IMR-90 (cell line): ENCODE results near the gene PPP6C. TPM values are rescaled to one million over a fixed set of nuclear protein-coding genes. Genes with fewer than 3 reads are reported as not detected.

Experiments
- ATAC-seq: fragments of 200-7000 bp; cut with Tn5 transposase; 2 replicates; pipeline ENCODE4 v1.9.1; 2020; ENCODE audit warnings: low read depth, mild to moderate bottlenecking, moderate library complexity
- BruUV-seq: library from RNA; stranded (reverse); fragments of 400-500 nt; replicated peaks from 2 replicates; lab custom pipeline; 2021; lab: Mats Ljungman, UMichigan
- CTCF ChIA-PET: fragments of 300-600 bp; formaldehyde crosslinking; extraction: SDS; loops from one replicate; lab custom pipeline; 2021; ENCODE audit warnings: antibody characterized with exemption; lab: Yijun Ruan, JAX
- POLR2A ChIA-PET: fragments of 300-600 bp; sonication (Branson Sonifier 250); formaldehyde crosslinking; loops from one replicate; lab custom pipeline; 2022; ENCODE audit warnings: antibody characterized with exemption; ENCODE audit not compliant: unreplicated experiment; lab: Charles Lee
- DNase-seq: peaks from one replicate; pipeline ENCODE4 v3.0.0; 2013
- H2AFZ ChIP-seq: replicated peaks from 2 replicates; pipeline ENCODE3; 2013; ENCODE audit warnings: low read length, mild to moderate bottlenecking; ENCODE audit not compliant: poor library complexity
- H2AK5ac ChIP-seq: 2 replicates; pipeline ENCODE4 v1.6.1; 2013; ENCODE audit warnings: low read depth, low read length, inconsistent platforms
- H2AK9ac ChIP-seq: replicated peaks from 2 replicates; pipeline ENCODE3; 2013; ENCODE audit warnings: mild to moderate bottlenecking, low read depth, low read length, moderate library complexity; ENCODE audit not compliant: poor library complexity
- H2BK120ac ChIP-seq: 2 replicates; pipeline ENCODE4 v1.6.1; 2013; ENCODE audit warnings: low read depth, low read length, inconsistent platforms
- H2BK15ac ChIP-seq: 3 replicates; pipeline ENCODE4 v1.6.1; 2013; ENCODE audit warnings: low read depth, low read length, inconsistent platforms
- H2BK20ac ChIP-seq: 2 replicates; pipeline ENCODE4 v1.6.1; 2013; ENCODE audit warnings: low read depth, mild to moderate bottlenecking, inconsistent platforms, low read length, moderate library complexity
- H2BK5ac ChIP-seq: 2 replicates; pipeline ENCODE4 v1.6.1; 2013; ENCODE audit warnings: mild to moderate bottlenecking, low read depth, low read length, inconsistent platforms; ENCODE audit not compliant: poor library complexity, severe bottlenecking
- H3K14ac ChIP-seq: replicated peaks from 2 replicates; pipeline ENCODE4 v1.6.1; 2013; ENCODE audit warnings: low read depth, low read length, inconsistent platforms
- H3K18ac ChIP-seq: 2 replicates; pipeline ENCODE4 v1.6.1; 2013; ENCODE audit warnings: low read depth, low read length, control low read depth
- H3K23ac ChIP-seq: 2 replicates; pipeline ENCODE4 v1.6.1; 2013; ENCODE audit warnings: low read depth, low read length, inconsistent platforms
- H3K27ac ChIP-seq: 2 replicates; pipeline ENCODE4 v1.5.1; 2013; ENCODE audit warnings: mild to moderate bottlenecking, control low read depth, low read length; ENCODE audit not compliant: insufficient read depth
- H3K27me3 ChIP-seq: 2 replicates; pipeline ENCODE4 v1.6.1; 2013; ENCODE audit warnings: low read length; ENCODE audit not compliant: control insufficient read depth, insufficient read depth
- H3K36me3 ChIP-seq: 2 replicates; pipeline ENCODE4 v1.6.1; 2013; ENCODE audit warnings: low read length, mixed read lengths; ENCODE audit not compliant: control insufficient read depth, insufficient read depth
- H3K4ac ChIP-seq: 2 replicates; pipeline ENCODE4 v1.6.1; 2013; ENCODE audit warnings: low read depth, low read length, inconsistent platforms
- H3K4me1 ChIP-seq: 2 replicates; pipeline ENCODE4 v1.6.1; 2013; ENCODE audit warnings: low read length, mixed read lengths; ENCODE audit not compliant: control insufficient read depth, insufficient read depth
- H3K4me2 ChIP-seq: 2 replicates; pipeline ENCODE4 v1.6.1; 2013; ENCODE audit warnings: low read depth, mild to moderate bottlenecking, control low read depth, low read length, moderate library complexity
- H3K4me3 ChIP-seq: 2 replicates; pipeline ENCODE4 v1.5.1; 2013; ENCODE audit warnings: low read depth, mild to moderate bottlenecking, control low read depth, low read length, moderate library complexity; ENCODE audit not compliant: insufficient read depth
- H3K56ac ChIP-seq: 2 replicates; pipeline ENCODE4 v1.6.1; 2013; ENCODE audit warnings: low read length, inconsistent platforms; ENCODE audit not compliant: insufficient read depth; ENCODE audit errors: extremely low read depth
- H3K79me1 ChIP-seq, 2 experiments: 2 replicates each; pipeline ENCODE4 v1.6.1; 2013; ENCODE audit warnings: low read length in 2 of 2, inconsistent platforms in 1 of 2, low read depth in 1 of 2
- H3K9ac ChIP-seq: 2 replicates; pipeline ENCODE4 v1.6.1; 2013; ENCODE audit warnings: low read depth, low read length, control low read depth
- H3K9me1 ChIP-seq: 2 replicates; pipeline ENCODE4 v1.6.1; 2013; ENCODE audit warnings: low read length, inconsistent platforms; ENCODE audit not compliant: insufficient read depth
- H3K9me3 ChIP-seq: 2 replicates; pipeline ENCODE4 v1.6.1; 2013; ENCODE audit warnings: low read length; ENCODE audit not compliant: control insufficient read depth, insufficient read depth
- H4K20me1 ChIP-seq: 2 replicates; pipeline ENCODE4 v1.6.1; 2013; ENCODE audit warnings: low read length, inconsistent platforms; ENCODE audit not compliant: insufficient read depth
- H4K5ac ChIP-seq: 2 replicates; pipeline ENCODE4 v1.6.1; 2013; ENCODE audit warnings: mild to moderate bottlenecking, low read depth, low read length, control low read depth
- H4K8ac ChIP-seq, 2 experiments: 2 replicates each; pipeline ENCODE4 v1.6.1; 2013; ENCODE audit warnings: low read depth in 2 of 2, low read length in 2 of 2, control low read depth in 1 of 2, inconsistent platforms in 1 of 2
- H4K91ac ChIP-seq: 2 replicates; pipeline ENCODE4 v1.6.1; 2013; ENCODE audit warnings: low read depth, low read length, inconsistent platforms; ENCODE audit not compliant: insufficient read depth
- CEBPB ChIP-seq: IDR thresholded peaks from 2 replicates; pipeline ENCODE4 v1.6.1; 2012; ENCODE audit warnings: low read depth, low read length, improper control_type of control experiment
- CHD1 ChIP-seq: IDR thresholded peaks from 2 replicates; pipeline ENCODE4 v1.6.1; 2012; ENCODE audit warnings: low read depth, low read length, improper control_type of control experiment
- ELK1 ChIP-seq: fragments of 150-350 bp; IDR thresholded peaks from 2 replicates; pipeline ENCODE4 v1.6.1; 2016; ENCODE audit warnings: low read depth, mild to moderate bottlenecking, low read length, moderate library complexity, borderline replicate concordance
- POLR2A ChIP-seq: IDR thresholded peaks from 2 replicates; pipeline ENCODE4 v1.6.1; 2012; ENCODE audit warnings: mild to moderate bottlenecking, low read depth, low read length
- RCOR1 ChIP-seq: IDR thresholded peaks from 2 replicates; pipeline ENCODE4 v1.6.1; 2012; ENCODE audit warnings: mild to moderate bottlenecking, low read length, improper control_type of control experiment; ENCODE audit not compliant: insufficient replicate concordance
- USF2 ChIP-seq: fragments of 150-350 bp; IDR thresholded peaks from 2 replicates; pipeline ENCODE4 v1.6.1; 2017; ENCODE audit warnings: mild to moderate bottlenecking, antibody characterized with exemption, low read length, low read depth
- WGBS, 2 experiments: methylation state at CpG; one replicate each; pipeline versions ENCODE4 v1.1.5 to v1.1.7; 2013; ENCODE audit warnings: missing lambda C conversion rate in 2 of 2; ENCODE audit not compliant: insufficient read length in 1 of 2; ENCODE audit errors: extremely low coverage in 2 of 2; 5-methylcytosine and 5-hydroxymethylcytosine counted together
- dilution Hi-C: fragments of 300-500 bp; cut with HindIII; formaldehyde crosslinking; loops from one replicate; pipeline ENCODE4 v1.14.3; 2018; ENCODE audit warnings: low sequenced_read_pairs; ENCODE audit not compliant: unreplicated experiment
- in situ Hi-C: fragments of 300-500 bp; cut with MboI; formaldehyde crosslinking; loops from 3 replicates; pipeline ENCODE4 v1.14.3; 2019; ENCODE audit warnings: low sequenced_read_pairs, inconsistent platforms, mixed read lengths
- intact Hi-C: fragments of 100-400 bp; cut with micrococcal nuclease; formaldehyde crosslinking; loops from 2 replicates; pipeline ENCODE4 v1.10.0; 2022
- polyA plus RNA-seq, 3 experiments: library from polyadenylated mRNA; depleted of rRNA; stranded (reverse); fragments of >200 nt; gene quantifications; 2 replicates each; pipeline ENCODE4 v1.2.3, GENCODE V29; 2012; ENCODE audit warnings: low replicate concordance in 1 of 3
- total RNA-seq: library from RNA; depleted of rRNA; stranded (reverse); fragments of >200 nt; gene quantifications from 2 replicates; pipeline ENCODE4 v1.2.3, GENCODE V29; 2012

PPP6C gene
- total and polyA plus RNA-seq, 2 of the 4 experiments (the other 2 are of a cell fraction), result 14.5 to 15.4 TPM

- H2AK9ac ChIP-seq, result no peak overlapping the region
- peaks cover 10% of the 10 kb centered on the region for H3K4me1 ChIP-seq
- dilution Hi-C loops, result no loop called here
- peak overlapping the region; percentile 14 for H3K4me2 ChIP-seq
- ChIA-PET POLR2A (no interaction called here), CTCF (interaction anchor here (0.8 kb wide), 1 partner anchor 18 kb away, joined by 3 read pairs; the partner anchor contains the start of gene SCAI)
- peak overlapping the region; percentile 8; the same call in 1 of the 2 replicates for H4K5ac ChIP-seq
- no peak overlapping the region for H2AFZ ChIP-seq
- peak overlapping the region; percentile 81 for H2BK5ac ChIP-seq
- no peaks in the 10 kb centered on the region for H3K9me3 ChIP-seq
- H3K23ac ChIP-seq, result no peak overlapping the region
- no peak overlapping the region; the same call in 1 of the 2 replicates for H3K9ac ChIP-seq
- 0 out of 2 replicates have a peak, but pooled peaks cover 6% of the 10 kb centered on the region for H3K9me1 ChIP-seq
- in situ Hi-C loops, result no loop called here
- H3K79me1 ChIP-seq, result peaks cover 19 to 63% of the 10 kb centered on the region in 2 experiments
- ATAC-seq (peak; percentile 61), DNase-seq (no peak)
- H3K18ac ChIP-seq, result no peak overlapping the region
- no peaks in the 10 kb centered on the region for H3K27me3 ChIP-seq
- WGBS, 2 experiments, result 100% methylated on average over 1 of the region's 3 CpGs; no CpG with 5 or more reads in 1 of the 2 experiments
- H3K14ac ChIP-seq, result 0 out of 2 replicates have a peak overlapping the region, but pooled peaks have one; percentile 3
- no peak overlapping the region for H2BK15ac ChIP-seq
- no TSS peak for BruUV-seq
- intact Hi-C loops, result no loop called here
- H2AK5ac ChIP-seq, result no peak overlapping the region; the same call in 1 of the 2 replicates
- H3K4ac ChIP-seq, result peak overlapping the region; percentile 6
- peak overlapping the region in 1 of 2 experiments; percentile 47; a peak in 1 of 4 replicates for H4K8ac ChIP-seq
- no peak overlapping the region for H2BK20ac ChIP-seq
- H3K56ac ChIP-seq, result no peak overlapping the region
- H3K27ac ChIP-seq, result peak overlapping the region; percentile 73; the same call in 1 of the 2 replicates
- H4K20me1 ChIP-seq, result peaks cover 15% of the 10 kb centered on the region; the same call in 1 of the 2 replicates
- peak; percentile 70 for TF ChIP-seq CEBPB
- TF ChIP-seq CHD1, result no peak
- no peak for TF ChIP-seq POLR2A
- TF ChIP-seq RCOR1, result no peak
- TF ChIP-seq ELK1, result no peak
- no peak for TF ChIP-seq USF2
- no peak overlapping the region for H2BK120ac ChIP-seq
- H3K4me3 ChIP-seq, result no peak overlapping the region
- peaks cover 4% of the 10 kb centered on the region; the same call in 1 of the 2 replicates for H3K36me3 ChIP-seq
- H4K91ac ChIP-seq, result no peak overlapping the region
Measured at GRCh38 chr9:125161284-125161918, 28.2 kb downstream of the PPP6C start.
